C4-2B (cell line): ENCODE measurements around the gene MRRF.

Experiments
- ZFX ChIP-seq: fragments of 450-650 bp; IDR thresholded peaks from 2 replicates; pipeline ENCODE4 v1.6.1; 2017
- TF ChIP-seq, protein P1 (sequence below): fragments of 450-650 bp; conservative IDR thresholded peaks from 2 replicates; pipeline ENCODE4 v1.5.1; 2017; ENCODE audit warnings: mild to moderate bottlenecking

DNA sequence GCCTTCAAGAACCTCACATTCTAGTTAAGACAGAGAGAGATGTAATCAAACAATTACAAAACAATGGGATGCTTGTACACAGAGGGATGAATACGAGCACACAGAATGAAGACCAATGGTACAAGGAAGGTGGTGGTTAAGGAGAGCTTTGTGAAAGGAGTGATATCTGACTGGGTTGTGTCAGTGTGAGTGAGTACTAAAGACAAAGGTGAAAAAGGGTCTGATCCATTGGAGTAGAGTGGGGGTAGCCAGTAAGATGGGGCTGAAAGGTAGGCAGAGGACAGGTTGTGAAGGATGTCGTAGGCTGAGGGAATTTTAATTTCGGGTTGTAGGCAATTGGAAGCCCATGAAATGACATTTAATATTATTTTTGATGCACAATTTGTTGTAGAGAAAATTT, 9.9 kb upstream of the MRRF start:
- TF ChIP-seq, protein P1, sequence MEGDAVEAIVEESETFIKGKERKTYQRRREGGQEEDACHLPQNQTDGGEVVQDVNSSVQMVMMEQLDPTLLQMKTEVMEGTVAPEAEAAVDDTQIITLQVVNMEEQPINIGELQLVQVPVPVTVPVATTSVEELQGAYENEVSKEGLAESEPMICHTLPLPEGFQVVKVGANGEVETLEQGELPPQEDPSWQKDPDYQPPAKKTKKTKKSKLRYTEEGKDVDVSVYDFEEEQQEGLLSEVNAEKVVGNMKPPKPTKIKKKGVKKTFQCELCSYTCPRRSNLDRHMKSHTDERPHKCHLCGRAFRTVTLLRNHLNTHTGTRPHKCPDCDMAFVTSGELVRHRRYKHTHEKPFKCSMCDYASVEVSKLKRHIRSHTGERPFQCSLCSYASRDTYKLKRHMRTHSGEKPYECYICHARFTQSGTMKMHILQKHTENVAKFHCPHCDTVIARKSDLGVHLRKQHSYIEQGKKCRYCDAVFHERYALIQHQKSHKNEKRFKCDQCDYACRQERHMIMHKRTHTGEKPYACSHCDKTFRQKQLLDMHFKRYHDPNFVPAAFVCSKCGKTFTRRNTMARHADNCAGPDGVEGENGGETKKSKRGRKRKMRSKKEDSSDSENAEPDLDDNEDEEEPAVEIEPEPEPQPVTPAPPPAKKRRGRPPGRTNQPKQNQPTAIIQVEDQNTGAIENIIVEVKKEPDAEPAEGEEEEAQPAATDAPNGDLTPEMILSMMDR, result no peak
- no peak for TF ChIP-seq ZFX
